HepG2 (cell line): ENCODE results near the gene FIZ1. TPM values are rescaled to one million over a fixed set of nuclear protein-coding genes. Genes with fewer than 3 reads are reported as not detected.
A peak's percentile ranks its signal among the peaks of the same experiment; 100 is the strongest.

Source experiments
- HES4 ChIP-seq: sonication (generic); formaldehyde crosslinking; IDR thresholded peaks from 2 replicates; pipeline ENCODE4 v1.9.0; 2021; ENCODE audit warnings: mild to moderate bottlenecking, missing genetic modification reagents, borderline replicate concordance
- KLF12 ChIP-seq: sonication (generic); formaldehyde crosslinking; IDR thresholded peaks from 2 replicates; pipeline ENCODE4 v1.4.0; 2020; ENCODE audit warnings: missing genetic modification reagents, borderline replicate concordance
- MBD4 ChIP-seq: IDR thresholded peaks from 2 replicates; pipeline ENCODE4 v1.6.1; 2012; ENCODE audit warnings: low read length, inconsistent platforms, borderline replicate concordance
- MEIS1 ChIP-seq: sonication (generic); formaldehyde crosslinking; IDR thresholded peaks from 2 replicates; pipeline ENCODE4 v1.9.0; 2021; ENCODE audit warnings: mild to moderate bottlenecking, missing genetic modification reagents, moderate library complexity, borderline replicate concordance
- MIXL1 ChIP-seq: IDR thresholded peaks from 2 replicates; pipeline ENCODE4 v1.6.1; 2016
- NFYC ChIP-seq: IDR thresholded peaks from 2 replicates; pipeline ENCODE4 v1.6.1; 2016; ENCODE audit warnings: missing genetic modification reagents, missing compliant biosample characterization
- RAD21 ChIP-seq: fragments of 450-650 bp; formaldehyde crosslinking; IDR thresholded peaks from 2 replicates; pipeline ENCODE4 v1.5.0; 2020; ENCODE audit warnings: mild to moderate bottlenecking
- SIN3B ChIP-seq: fragments of 150-350 bp; IDR thresholded peaks from 2 replicates; pipeline ENCODE4 v1.6.1; 2014; ENCODE audit warnings: low read length
- TSC22D2 ChIP-seq: sonication (generic); formaldehyde crosslinking; IDR thresholded peaks from 2 replicates; pipeline ENCODE4 v1.5.1; 2020; ENCODE audit warnings: missing genetic modification reagents, mild to moderate bottlenecking, borderline replicate concordance
- ZBTB21 ChIP-seq: sonication (generic); formaldehyde crosslinking; IDR thresholded peaks from 2 replicates; pipeline ENCODE4 v1.4.0; 2020; ENCODE audit warnings: missing genetic modification reagents
- ZNF124 ChIP-seq: sonication (generic); formaldehyde crosslinking; IDR thresholded peaks from 2 replicates; pipeline ENCODE4 v1.4.0; 2020; ENCODE audit warnings: missing genetic modification reagents
- ZNF276 ChIP-seq: sonication (generic); formaldehyde crosslinking; IDR thresholded peaks from 2 replicates; pipeline ENCODE4 v1.4.0; 2020; ENCODE audit warnings: mild to moderate bottlenecking, low read depth, missing genetic modification reagents
- ZNF34 ChIP-seq: sonication (generic); formaldehyde crosslinking; IDR thresholded peaks from 2 replicates; pipeline ENCODE4 v1.4.0; 2020; ENCODE audit warnings: mild to moderate bottlenecking, missing genetic modification reagents, borderline replicate concordance
- polyA plus RNA-seq, 8 experiments: library from polyadenylated mRNA; depleted of rRNA in 3 of 8; stranded (reverse) in 7 of 8; unstranded in 1 of 8; fragments of >200 nt; fragmentation: Illumina TruSeq in 4 of 8; extraction: Trizol in 4 of 8; gene quantifications; 2 replicates each; pipeline versions ENCODE4 v1.2.1 to v1.2.3, GENCODE V29; 2011 to 2016; ENCODE audit warnings: low read depth in 4 of 8, missing spikeins in 1 of 8, mixed read lengths in 1 of 8; ENCODE audit not compliant: insufficient read depth in 1 of 8
- total RNA-seq, 5 experiments: library from RNA; depleted of rRNA; stranded (reverse); fragments of >200 nt; fragmentation: Illumina TruSeq; extraction: Trizol; gene quantifications; 2 replicates each; pipeline ENCODE4 v1.2.3, GENCODE V29; 2016; ENCODE audit warnings: low read depth in 1 of 5
- TF ChIP-seq, protein P1 (sequence below): sonication (generic); formaldehyde crosslinking; IDR thresholded peaks from 2 replicates; pipeline ENCODE4; 2020; ENCODE audit warnings: missing genetic modification reagents, mild to moderate bottlenecking, borderline replicate concordance
- TF ChIP-seq, protein P2 (sequence below): sonication (generic); formaldehyde crosslinking; IDR thresholded peaks from one replicate; pipeline ENCODE4 v1.5.1; 2020; ENCODE audit warnings: mild to moderate bottlenecking, missing genetic modification reagents; ENCODE audit errors: not compliant biosample characterization

Gene FIZ1
- total and polyA plus RNA-seq, 2 of the 13 experiments (the other 11 are each of a cell fraction or from before 2014, with no cell fraction given), result 3.6 to 5.9 TPM

- TF ChIP-seq ZNF34 (CRISPR knock-in tag) (no peak), ZNF276 (no peak), HES4 (peak; percentile 74; the same call in 1 of the 2 replicates), ZBTB21 (CRISPR knock-in tag) (no peak), RAD21 (CRISPR knock-in tag) (peak; percentile 55; the same call in 1 of the 2 replicates), MIXL1 (CRISPR knock-in tag) (0 out of 2 replicates have a peak, but pooled peaks have one; percentile 12), ZNF124 (CRISPR knock-in tag) (0 out of 2 replicates have a peak, but pooled peaks have one; percentile 33), NFYC (CRISPR knock-in tag) (no peak), MBD4 (no peak), SIN3B (no peak), KLF12 (CRISPR knock-in tag) (no peak), TSC22D2 (no peak; the same call in 1 of the 2 replicates), MEIS1 (CRISPR knock-in tag) (no peak)
- TF ChIP-seq, protein P1, sequence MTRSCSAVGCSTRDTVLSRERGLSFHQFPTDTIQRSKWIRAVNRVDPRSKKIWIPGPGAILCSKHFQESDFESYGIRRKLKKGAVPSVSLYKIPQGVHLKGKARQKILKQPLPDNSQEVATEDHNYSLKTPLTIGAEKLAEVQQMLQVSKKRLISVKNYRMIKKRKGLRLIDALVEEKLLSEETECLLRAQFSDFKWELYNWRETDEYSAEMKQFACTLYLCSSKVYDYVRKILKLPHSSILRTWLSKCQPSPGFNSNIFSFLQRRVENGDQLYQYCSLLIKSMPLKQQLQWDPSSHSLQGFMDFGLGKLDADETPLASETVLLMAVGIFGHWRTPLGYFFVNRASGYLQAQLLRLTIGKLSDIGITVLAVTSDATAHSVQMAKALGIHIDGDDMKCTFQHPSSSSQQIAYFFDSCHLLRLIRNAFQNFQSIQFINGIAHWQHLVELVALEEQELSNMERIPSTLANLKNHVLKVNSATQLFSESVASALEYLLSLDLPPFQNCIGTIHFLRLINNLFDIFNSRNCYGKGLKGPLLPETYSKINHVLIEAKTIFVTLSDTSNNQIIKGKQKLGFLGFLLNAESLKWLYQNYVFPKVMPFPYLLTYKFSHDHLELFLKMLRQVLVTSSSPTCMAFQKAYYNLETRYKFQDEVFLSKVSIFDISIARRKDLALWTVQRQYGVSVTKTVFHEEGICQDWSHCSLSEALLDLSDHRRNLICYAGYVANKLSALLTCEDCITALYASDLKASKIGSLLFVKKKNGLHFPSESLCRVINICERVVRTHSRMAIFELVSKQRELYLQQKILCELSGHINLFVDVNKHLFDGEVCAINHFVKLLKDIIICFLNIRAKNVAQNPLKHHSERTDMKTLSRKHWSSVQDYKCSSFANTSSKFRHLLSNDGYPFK (CRISPR knock-in tag), result no peak
- TF ChIP-seq, protein P2, sequence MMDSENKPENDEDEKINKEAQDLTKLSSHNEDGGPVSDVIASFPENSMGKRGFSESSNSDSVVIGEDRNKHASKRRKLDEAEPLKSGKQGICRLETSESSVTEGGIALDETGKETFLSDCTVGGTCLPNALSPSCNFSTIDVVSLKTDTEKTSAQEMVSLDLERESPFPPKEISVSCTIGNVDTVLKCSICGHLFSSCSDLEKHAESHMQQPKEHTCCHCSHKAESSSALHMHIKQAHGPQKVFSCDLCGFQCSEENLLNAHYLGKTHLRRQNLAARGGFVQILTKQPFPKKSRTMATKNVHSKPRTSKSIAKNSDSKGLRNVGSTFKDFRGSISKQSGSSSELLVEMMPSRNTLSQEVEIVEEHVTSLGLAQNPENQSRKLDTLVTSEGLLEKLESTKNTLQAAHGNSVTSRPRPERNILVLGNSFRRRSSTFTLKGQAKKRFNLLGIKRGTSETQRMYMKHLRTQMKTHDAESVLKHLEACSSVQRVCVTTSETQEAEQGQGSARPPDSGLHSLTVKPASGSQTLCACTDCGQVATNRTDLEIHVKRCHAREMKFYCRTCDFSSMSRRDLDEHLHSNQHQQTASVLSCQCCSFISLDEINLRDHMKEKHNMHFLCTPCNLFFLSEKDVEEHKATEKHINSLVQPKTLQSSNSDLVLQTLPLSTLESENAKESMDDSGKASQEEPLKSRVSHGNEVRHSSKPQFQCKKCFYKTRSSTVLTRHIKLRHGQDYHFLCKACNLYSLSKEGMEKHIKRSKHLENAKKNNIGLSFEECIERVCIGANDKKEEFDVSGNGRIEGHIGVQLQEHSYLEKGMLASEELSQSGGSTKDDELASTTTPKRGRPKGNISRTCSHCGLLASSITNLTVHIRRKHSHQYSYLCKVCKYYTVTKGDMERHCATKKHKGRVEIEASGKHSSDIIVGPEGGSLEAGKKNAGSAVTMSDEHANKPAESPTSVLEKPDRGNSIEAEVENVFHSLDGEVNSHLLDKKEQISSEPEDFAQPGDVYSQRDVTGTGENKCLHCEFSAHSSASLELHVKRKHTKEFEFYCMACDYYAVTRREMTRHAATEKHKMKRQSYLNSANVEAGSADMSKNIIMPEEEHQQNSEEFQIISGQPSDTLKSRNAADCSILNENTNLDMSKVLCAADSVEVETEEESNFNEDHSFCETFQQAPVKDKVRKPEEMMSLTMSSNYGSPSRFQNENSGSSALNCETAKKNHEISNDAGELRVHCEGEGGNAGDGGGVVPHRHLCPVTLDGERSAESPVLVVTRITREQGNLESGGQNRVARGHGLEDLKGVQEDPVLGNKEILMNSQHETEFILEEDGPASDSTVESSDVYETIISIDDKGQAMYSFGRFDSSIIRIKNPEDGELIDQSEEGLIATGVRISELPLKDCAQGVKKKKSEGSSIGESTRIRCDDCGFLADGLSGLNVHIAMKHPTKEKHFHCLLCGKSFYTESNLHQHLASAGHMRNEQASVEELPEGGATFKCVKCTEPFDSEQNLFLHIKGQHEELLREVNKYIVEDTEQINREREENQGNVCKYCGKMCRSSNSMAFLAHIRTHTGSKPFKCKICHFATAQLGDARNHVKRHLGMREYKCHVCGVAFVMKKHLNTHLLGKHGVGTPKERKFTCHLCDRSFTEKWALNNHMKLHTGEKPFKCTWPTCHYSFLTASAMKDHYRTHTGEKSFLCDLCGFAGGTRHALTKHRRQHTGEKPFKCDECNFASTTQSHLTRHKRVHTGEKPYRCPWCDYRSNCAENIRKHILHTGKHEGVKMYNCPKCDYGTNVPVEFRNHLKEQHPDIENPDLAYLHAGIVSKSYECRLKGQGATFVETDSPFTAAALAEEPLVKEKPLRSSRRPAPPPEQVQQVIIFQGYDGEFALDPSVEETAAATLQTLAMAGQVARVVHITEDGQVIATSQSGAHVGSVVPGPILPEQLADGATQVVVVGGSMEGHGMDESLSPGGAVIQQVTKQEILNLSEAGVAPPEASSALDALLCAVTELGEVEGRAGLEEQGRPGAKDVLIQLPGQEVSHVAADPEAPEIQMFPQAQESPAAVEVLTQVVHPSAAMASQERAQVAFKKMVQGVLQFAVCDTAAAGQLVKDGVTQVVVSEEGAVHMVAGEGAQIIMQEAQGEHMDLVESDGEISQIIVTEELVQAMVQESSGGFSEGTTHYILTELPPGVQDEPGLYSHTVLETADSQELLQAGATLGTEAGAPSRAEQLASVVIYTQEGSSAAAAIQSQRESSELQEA (CRISPR knock-in tag), result no peak
Measured at GRCh38 chr19:55647732-55648584, 48.6 kb upstream of the FIZ1 start, which contains the start of gene CCDC106 (continued).
